GM18868 (cell line): ENCODE measurements around the gene SYDE2.
"Not testable (repeated sequence)": the region's sequence is repeated elsewhere in the genome, so short reads cannot be mapped to it uniquely, and the experiment has no call there.

Experiments
- ATAC-seq: cut with Tn5 transposase; IDR thresholded peaks from one replicate; pipeline ENCODE4 v1.9.1; 2021; ENCODE audit warnings: mild to moderate bottlenecking, moderate library complexity; ENCODE audit not compliant: unreplicated experiment

The SYDE2 gene

GRCh38 chr1:85171721-85172120 lies 29.1 kb downstream of the SYDE2 start:
- ATAC-seq: no peak

GRCh38 chr1:85168884-85169283 lies 31.9 kb downstream of the SYDE2 start:
- ATAC-seq: no peak

DNA sequence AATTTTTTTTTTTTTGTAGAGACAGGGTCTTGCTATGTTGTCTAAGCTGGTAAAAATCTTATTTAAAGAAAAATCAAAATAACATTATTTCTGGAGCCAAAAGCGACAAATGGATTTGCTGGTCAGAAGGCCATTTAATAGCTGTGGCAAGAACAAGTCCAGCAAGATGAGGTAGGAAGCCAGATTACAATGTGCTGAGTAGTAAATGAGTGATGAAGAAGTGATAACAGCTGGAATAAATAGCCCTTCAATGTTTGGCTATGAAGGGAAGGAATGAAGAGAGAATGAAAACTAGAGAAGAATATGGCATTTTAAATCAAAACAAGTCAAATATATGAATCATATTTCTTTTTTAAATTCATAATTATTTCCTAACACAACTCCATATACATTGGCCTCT lies 34.5 kb downstream of the SYDE2 start:
- no peak for ATAC-seq

DNA sequence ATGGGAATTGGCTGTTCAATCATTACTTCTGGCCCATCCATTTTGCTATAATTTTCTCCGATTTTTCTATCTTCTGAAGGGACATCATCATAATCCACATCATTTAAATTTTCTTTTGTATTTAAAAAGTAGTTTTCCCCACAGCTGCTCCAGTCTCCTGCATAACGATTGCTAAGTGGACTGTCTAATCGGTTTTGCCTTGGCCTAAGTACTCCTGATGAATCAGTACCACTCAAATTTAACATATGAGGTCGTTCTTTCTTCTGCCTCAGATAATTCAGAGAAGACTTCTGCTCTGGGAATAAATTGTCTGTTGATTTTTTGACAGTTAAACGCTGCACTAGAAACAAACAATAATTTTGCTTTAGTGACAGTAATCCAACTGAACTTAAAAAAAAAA lies 41.9 kb downstream of the SYDE2 start:
- ATAC-seq: no peak

DNA sequence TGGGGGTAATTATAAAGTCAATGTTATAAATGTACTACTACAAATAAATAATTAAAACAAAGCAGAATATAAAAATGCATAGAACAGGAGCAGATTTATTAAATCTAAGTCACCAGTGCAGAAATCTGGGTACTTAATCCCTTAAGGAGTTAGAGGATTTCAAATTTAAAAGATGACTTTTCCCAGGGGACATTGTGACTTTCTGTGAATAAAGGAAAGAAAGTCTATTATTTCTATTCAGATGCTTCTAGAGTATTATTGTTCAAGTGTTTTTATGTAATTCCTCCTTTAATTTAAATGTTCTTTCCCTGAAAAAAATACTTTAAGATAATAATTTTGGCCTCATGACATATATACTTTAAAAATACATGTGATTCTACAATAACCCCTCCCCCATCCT lies 43.4 kb downstream of the SYDE2 start:
- no peak for ATAC-seq

DNA sequence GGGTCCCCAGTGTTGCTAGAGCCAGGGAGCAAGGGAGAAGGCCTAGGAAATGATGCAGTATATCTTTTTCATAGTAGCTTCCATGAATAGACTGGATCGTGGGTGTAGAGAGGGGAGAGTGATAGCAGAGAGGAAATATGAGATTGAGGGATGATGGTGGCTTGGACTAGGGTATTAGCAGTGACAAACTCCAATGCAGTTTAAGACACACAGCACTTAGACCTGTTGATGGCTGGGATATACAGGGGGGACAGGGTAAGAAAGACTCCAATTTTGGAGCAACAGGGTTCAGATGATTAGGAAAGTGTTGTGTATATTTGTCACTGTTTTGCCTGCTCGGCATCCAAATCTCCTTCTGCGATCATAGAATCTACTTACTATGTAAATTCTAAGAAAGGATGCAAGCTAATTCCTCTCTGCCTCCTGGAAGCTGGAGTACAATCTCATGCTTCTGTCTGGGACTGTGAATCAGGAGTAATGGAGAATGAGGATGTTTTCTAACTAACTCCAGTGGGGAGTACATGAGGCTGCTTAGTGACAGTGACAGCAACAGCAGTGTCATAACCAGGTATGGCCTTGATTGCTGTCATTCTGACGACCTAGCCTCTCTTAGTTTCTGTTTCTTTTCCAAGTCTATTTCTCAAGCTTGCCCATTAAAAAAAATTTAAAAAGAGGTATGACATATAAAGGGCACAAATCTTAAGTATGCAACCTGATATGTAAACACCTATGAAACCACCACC lies 47.5 kb downstream of the SYDE2 start:
- ATAC-seq: peak; percentile 59

GRCh38 chr1:85151446-85151845 lies 49.4 kb downstream of the SYDE2 start:
- ATAC-seq: no peak

DNA sequence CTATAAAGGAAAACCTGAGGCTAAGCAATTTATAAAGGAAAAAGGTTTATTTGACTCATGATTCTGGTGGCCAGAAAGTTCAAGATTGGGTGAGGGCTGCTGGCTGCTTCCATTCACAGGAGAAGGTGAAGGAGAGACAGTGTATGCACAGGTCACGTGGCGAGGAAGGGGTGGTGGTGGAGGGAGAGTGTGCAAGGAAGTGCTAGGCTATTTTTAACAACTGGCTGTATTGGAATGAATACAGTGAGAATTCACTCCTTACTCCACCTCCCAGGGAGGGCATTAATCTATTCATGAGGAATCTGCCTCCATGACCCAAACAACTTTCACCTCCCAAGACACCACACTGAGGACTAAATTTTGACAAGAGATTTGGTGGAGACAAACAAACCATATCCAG lies 51.0 kb downstream of the SYDE2 start:
- no peak for ATAC-seq

DNA sequence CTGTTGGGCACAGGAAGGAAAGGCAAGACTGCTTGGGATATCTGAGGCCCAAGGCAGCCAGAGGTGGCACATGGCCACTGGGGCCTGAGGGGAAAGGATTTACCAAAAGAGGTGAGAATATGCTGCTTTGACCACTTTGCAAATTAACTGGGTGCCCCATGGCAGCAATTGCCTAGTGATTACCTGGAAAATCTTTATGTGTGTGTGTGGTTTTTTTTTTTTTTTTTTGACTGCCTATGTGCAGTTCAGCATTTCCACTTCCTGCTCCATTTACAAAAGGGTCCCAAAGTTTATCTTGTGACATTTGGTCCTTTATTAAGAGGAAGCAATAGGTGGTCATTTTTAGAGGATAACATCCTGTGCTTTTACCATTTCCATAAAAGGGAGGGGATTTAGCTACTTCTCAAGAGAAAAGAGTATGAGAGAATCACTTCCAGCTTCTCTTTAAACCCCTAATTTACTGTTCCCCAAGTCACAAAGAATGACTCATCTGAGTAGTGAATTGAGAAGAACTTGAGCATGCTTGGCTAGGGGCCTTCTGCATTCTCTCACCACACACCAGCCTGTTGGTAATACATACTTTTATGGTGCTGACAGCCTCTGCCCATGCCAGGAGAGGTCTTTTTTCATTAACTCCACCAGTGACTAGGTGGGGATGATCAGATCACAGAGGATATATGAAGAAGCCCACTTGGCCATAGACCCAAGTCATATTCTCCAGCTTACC lies 52.1 kb downstream of the SYDE2 start:
- ATAC-seq: peak; percentile 98

- no peak for ATAC-seq
Observed at GRCh38 chr1:85146972-85147359, 53.9 kb downstream of the SYDE2 start.

GRCh38 chr1:85146298-85146971 lies 54.4 kb downstream of the SYDE2 start:
- ATAC-seq: not testable (repeated sequence)

GRCh38 chr1:85144351-85144750 lies 56.5 kb downstream of the SYDE2 start:
- no peak for ATAC-seq

- no peak for ATAC-seq
Observed at GRCh38 chr1:85142753-85143152, 58.1 kb downstream of the SYDE2 start.

DNA sequence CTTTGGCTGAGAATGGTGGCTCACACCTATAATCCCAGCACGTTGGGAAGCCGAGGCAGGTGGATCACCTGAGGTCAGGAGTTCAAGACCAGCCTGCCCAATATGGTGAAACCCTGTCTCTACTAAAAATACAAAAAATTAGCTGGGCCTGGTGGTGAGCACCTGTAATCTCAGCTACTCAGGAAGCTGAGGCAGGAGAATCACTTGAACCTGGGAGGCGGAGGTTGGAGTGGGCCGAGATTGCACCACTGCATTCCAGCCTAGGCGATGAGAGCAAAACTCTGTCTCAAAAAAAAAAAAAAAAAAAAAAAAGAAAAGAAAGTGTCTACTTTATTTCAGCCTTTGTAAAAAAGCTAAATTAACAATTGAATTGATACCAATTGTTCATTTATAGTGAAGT lies 62.4 kb downstream of the SYDE2 start:
- not testable (repeated sequence) for ATAC-seq

DNA sequence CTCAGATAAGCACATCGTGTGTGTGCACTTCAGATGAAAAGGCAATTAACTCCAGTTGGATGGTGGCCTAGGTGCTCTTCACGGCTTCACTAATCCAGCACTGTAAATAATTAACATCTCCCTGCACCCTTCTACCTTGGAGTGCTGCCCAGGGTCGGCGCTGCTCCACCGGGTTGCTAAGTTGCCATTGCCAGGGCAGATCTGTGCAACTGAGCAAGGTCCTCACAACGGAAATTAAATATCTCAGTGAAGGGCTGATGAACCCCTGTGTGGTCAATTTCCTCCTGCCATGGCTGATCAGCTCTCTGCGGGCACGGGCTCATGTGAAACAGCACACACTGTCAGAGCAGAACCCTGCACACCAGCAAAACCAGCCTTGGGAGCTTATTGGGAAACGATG lies 63.2 kb downstream of the SYDE2 start:
- ATAC-seq: no peak

- no peak for ATAC-seq
Observed at GRCh38 chr1:85135392-85135798, 65.4 kb downstream of the SYDE2 start.

DNA sequence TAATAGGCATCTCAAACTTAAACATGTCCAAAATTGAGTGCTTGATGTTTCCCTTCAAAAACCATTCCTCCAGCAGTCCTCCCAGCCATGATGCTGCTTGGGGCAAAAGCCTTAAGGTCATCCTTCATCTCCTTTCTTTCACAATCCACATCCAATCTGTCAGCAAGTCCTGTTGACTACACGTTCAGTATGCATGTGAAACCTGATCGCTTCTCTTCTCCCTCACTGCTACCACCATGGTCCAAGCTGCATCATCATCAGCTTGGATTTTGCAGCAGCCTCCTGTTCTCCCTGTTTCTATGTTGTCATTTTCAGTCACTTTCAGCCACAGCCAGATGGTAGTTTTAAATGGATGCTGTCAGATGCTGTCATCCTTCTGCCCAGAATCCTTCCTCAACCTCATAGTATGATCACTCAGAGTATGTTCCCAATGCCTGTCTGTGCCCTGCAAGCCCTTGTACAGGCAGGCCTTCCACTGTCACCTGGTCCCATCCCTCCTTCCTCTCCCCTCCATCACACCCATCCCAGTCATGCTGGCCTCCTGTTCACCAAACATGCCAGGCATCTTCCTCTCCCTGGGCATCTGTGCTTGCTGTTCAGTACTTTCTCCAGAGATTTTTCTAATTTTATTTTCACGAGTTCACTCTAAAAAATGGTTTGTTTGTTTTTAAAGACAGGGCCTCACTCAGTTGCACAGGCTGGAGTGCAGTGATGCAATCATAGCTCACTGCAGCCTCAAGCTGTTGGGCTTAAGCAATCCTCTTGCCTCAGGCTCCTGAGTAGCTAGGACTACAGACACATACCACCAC lies 66.0 kb downstream of the SYDE2 start:
- no peak for ATAC-seq

- no peak for ATAC-seq
Observed at GRCh38 chr1:85133565-85134159, 67.2 kb downstream of the SYDE2 start.

DNA sequence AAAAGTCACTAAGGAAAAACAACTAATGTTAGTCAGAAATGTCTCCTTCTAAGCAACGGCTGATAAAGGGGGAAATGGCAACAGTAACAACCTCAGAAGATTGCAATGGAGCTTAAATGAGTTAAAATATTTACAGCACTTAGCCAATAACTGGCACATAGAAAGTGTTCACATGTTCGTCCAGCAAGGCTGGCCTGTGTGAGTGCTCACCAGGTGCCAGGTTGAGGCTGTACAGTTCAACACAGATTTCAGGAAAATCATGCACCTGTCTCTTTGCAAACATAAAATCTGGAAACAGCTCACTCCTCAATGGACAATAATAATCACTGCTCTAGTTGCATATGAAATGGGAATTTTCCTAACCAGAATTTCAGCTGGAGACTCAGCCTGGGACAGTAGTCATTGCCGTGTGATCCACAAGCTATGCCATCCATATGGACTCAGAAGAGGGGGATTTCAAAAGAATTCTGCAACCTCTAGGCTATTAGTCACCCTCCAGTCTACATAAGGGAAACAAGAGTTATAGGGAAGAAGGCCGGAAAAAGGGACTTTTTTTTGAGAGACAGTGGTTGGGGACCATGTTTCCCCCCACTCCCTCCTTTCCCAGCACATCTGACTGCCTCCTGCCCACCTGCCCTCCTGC lies 68.6 kb downstream of the SYDE2 start:
- no peak for ATAC-seq

DNA sequence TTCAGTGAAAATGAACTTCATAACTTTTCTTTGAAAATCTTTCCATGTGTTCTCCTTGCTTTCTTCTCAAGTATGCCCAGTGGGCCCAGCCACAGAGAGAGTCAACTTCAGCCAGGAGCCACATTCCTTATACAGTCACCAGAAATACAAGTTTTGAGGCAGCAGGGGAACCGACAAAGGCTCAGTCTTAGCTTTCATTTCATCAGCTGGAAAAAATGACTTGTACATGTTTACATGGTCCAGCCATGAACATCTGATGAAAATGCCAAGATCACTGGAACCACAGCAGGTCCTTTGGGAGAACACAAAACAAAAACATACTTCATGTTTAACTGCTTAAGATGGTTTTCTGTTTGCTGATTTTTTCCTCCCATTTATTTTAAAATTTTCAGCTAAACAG lies 72.5 kb downstream of the SYDE2 start:
- ATAC-seq: no peak
